ENCODE results near the gene ADGRF3. TPM values are rescaled to one million over a fixed set of nuclear protein-coding genes. Genes with fewer than 3 reads are reported as not detected.
"Not testable (repeated sequence)": the region's sequence is repeated elsewhere in the genome, so short reads cannot be mapped to it uniquely, and the experiment has no call there.

The ADGRF3 gene
- total RNA-seq, 6 donors from 2014 or later = 0.15 to 2.1 (median 0.30) TPM; not detected in 1

DNA sequence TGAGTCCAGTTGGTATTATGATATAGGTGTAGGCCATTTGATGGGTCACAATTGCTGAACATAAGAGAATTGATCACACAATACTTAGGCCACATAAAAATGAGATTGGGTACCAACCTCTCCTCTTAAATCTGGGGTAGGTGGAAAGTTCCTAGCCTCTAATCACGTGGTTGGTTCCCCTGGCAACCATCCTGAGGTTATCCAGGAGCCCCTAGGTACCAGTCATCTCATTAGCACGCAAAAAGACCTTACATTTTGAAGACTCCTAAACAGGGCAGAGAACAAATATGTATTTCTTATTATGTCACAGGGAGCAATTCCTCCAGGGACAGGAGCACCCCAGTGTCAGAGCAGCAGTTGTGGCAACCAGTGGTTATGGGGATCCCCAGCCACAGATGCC lies 13.3 kb downstream of the ADGRF3 start:
- 79% methylated on average over 2 of the region's 2 CpGs; no CpG with 5 or more reads in 1 of the 2 donors for WGBS, 2 donors
- no peaks in the 10 kb centered on the region for H3K36me3 ChIP-seq
- no peak for DNase-seq
- no peak for ATAC-seq (ENCODE audit: low FRiP score in 2 of 2)
- no peaks in the 10 kb centered on the region for H3K9me3 ChIP-seq
- no peak overlapping the region for H3K4me3 ChIP-seq
- H3K27me3 ChIP-seq = no peaks in the 10 kb centered on the region
- H3K27ac ChIP-seq = no peak overlapping the region
- peaks cover 0 to 2% (median 1%) of the 10 kb centered on the region in 4 donors for H3K4me1 ChIP-seq
- TF ChIP-seq, protein P1, sequence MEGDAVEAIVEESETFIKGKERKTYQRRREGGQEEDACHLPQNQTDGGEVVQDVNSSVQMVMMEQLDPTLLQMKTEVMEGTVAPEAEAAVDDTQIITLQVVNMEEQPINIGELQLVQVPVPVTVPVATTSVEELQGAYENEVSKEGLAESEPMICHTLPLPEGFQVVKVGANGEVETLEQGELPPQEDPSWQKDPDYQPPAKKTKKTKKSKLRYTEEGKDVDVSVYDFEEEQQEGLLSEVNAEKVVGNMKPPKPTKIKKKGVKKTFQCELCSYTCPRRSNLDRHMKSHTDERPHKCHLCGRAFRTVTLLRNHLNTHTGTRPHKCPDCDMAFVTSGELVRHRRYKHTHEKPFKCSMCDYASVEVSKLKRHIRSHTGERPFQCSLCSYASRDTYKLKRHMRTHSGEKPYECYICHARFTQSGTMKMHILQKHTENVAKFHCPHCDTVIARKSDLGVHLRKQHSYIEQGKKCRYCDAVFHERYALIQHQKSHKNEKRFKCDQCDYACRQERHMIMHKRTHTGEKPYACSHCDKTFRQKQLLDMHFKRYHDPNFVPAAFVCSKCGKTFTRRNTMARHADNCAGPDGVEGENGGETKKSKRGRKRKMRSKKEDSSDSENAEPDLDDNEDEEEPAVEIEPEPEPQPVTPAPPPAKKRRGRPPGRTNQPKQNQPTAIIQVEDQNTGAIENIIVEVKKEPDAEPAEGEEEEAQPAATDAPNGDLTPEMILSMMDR (IDR thresholded peaks at IDR 0.05) = no peak
- TF ChIP-seq EP300 (IDR thresholded peaks at IDR 0.05) = no peak
- no peak for TF ChIP-seq POLR2AphosphoS5 (IDR thresholded peaks at IDR 0.05)
- TF ChIP-seq POLR2A (IDR thresholded peaks at IDR 0.05) = no peak

DNA sequence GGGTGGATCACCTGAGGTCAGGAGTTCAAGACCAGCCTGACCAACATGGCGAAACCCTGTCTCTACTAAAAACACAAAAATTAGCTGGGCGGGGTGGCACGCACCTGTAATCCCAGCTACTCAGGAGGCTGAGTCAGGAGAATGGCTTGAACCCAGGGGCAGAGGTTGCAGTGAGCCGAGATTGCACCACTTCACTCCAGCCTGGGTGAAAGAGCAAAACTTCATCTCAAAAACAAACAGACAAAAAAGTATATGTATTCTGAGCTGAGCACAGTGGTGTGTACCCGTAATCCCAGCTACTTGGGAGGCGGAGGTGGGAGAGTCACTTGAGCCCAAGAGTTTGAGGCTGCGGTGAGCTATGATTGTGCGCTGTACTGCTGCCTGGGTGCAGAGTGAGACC lies 15.3 kb downstream of the ADGRF3 start:
- not testable (repeated sequence) for H3K9me3 ChIP-seq; H3K27ac ChIP-seq; H3K4me3 ChIP-seq; DNase-seq; H3K27me3 ChIP-seq; ATAC-seq (ENCODE audit: low FRiP score in 2 of 2); H3K36me3 ChIP-seq; H3K4me1 ChIP-seq
- 90 to 91% methylated on average over 8 of the region's 8 CpGs for WGBS, 2 donors

DNA sequence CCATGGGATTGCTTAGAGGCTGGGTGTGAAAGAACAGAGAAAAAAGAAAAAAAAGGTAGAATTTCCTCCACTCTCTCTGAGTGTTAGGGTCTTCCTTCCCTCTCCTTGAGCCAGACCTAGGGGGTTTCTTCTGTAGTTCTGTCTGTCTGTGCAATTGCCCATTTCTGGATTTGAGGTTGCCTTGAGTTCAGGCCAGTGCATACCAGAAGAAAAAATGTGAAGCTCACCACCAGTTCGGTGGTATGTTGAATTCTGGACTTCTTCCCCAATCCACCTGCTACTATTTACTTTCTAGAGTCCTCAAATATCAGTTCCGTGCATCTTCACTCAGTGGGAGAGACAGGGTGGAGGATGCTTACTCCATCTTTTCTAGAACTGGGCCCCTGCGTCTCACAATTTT lies 16.0 kb downstream of the ADGRF3 start:
- no peaks in the 10 kb centered on the region for H3K9me3 ChIP-seq
- 78 to 81% methylated on average over 3 of the region's 3 CpGs for WGBS, 2 donors
- no peaks in the 10 kb centered on the region for H3K36me3 ChIP-seq
- no peak overlapping the region for H3K27ac ChIP-seq
- no peak for DNase-seq
- TF ChIP-seq EP300 (IDR thresholded peaks at IDR 0.05) (no peak), POLR2AphosphoS5 (IDR thresholded peaks at IDR 0.05) (no peak), POLR2A (IDR thresholded peaks at IDR 0.05) (no peak)
- TF ChIP-seq, protein P1 (IDR thresholded peaks at IDR 0.05) = no peak
- no peak overlapping the region for H3K4me3 ChIP-seq
- no peak for ATAC-seq (ENCODE audit: low FRiP score in 2 of 2)
- H3K27me3 ChIP-seq = no peaks in the 10 kb centered on the region
- H3K4me1 ChIP-seq = peaks cover 0 to 2% (median 1%) of the 10 kb centered on the region in 4 donors

DNA sequence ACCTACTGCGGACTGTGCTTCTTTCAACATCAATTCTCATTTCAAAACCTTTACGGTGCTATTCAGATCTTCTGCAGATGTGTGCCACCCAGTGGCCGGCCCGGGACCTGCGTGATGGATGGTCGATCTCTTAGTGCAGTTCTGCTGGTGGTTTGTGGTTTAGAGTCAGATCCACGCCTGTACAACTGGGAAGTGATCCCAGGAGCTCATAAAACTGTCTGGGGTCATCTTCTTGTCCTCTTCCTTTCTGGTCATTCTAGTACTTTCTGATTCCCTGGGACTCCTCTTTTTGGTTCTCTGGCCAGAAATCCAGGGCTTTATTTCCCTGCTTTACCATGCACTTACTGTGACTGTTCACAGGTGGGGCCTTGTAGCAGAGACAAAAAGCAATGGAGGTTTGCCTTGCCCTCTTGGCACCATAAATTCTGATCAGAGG lies 16.5 kb downstream of the ADGRF3 start:
- H3K36me3 ChIP-seq = no peaks in the 10 kb centered on the region
- peaks cover 0 to 2% (median 1%) of the 10 kb centered on the region in 4 donors for H3K4me1 ChIP-seq
- 1 to 2% methylated on average over 7 of the region's 7 CpGs for WGBS, 2 donors
- ATAC-seq (ENCODE audit: low FRiP score in 2 of 2) (peak; percentile 91 to 97), DNase-seq (peak; percentile 93 to 97)
- no peaks in the 10 kb centered on the region for H3K9me3 ChIP-seq
- no peak overlapping the region for H3K27ac ChIP-seq
- TF ChIP-seq, protein P1 (IDR thresholded peaks at IDR 0.05) = peak; percentile 71 to 87 (median 82)
- TF ChIP-seq POLR2A (IDR thresholded peaks at IDR 0.05) = no peak
- TF ChIP-seq POLR2AphosphoS5 (IDR thresholded peaks at IDR 0.05) = no peak
- TF ChIP-seq EP300 (IDR thresholded peaks at IDR 0.05) = no peak
- H3K27me3 ChIP-seq = no peaks in the 10 kb centered on the region
- no peak overlapping the region for H3K4me3 ChIP-seq

DNA sequence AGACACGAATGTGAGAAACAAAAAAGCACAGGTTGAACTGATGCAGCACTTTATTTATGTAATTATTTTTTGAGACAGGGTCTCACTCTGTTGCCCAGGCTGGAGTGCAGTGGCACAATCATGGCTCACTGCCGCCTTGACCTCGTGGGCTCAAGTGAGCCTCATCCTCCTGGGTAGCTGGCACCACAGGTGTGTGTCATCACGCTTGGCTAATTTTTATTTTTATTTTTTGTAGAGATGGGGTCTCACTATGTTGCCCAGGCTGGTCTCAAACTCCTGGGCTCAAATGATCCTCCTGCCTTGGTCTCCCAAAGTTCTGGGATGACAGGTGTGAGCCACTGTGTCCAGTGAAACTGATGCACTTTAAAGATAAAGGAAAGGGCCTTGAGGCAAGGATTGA lies 17.5 kb downstream of the ADGRF3 start:
- H3K9me3 ChIP-seq; H3K36me3 ChIP-seq; H3K27me3 ChIP-seq; H3K4me3 ChIP-seq; DNase-seq; H3K27ac ChIP-seq; H3K4me1 ChIP-seq; ATAC-seq (ENCODE audit: low FRiP score in 2 of 2): not testable (repeated sequence)
- WGBS, 2 donors = 92 to 93% methylated on average over 4 of the region's 4 CpGs

Data from upper lobe of left lung (tissue), 6 donors.